Measurements from ENCODE around the gene TMCC3. TPM values are rescaled to one million over a fixed set of nuclear protein-coding genes. Genes with fewer than 3 reads are reported as not detected.

TMCC3 gene
- total and polyA plus RNA-seq, 2 donors from 2014 or later = 6.7 to 14.7 TPM

DNA sequence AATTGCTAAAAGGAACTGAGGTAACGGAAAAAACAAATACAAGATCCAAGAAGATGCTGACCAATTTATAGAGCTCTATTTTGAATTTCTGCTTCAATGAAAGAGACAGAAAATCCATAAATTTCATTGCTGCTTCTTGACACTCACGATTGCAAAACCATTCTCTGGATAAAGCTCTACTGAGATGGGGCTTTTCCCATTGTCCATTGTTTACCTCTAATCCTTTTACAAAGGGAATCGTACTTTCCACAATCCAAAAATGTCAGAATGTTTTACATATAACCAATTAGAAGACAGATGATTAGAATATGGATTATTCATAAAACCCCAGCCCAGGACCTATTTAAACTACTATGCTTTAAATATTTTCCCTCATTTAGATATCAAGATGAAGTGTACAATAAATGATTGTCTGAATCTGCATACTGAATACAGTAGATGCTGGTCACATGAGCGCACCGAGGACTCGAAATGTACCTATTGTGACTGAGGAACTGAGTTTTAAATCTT, 16.7 kb upstream of the TMCC3 start:
- H3K9me3 ChIP-seq (ENCODE audit: control insufficient read depth in 2 of 3, insufficient read depth in 1 of 3, low read length in 3 of 3) = no peaks in the 10 kb centered on the region
- TF ChIP-seq, protein P1, sequence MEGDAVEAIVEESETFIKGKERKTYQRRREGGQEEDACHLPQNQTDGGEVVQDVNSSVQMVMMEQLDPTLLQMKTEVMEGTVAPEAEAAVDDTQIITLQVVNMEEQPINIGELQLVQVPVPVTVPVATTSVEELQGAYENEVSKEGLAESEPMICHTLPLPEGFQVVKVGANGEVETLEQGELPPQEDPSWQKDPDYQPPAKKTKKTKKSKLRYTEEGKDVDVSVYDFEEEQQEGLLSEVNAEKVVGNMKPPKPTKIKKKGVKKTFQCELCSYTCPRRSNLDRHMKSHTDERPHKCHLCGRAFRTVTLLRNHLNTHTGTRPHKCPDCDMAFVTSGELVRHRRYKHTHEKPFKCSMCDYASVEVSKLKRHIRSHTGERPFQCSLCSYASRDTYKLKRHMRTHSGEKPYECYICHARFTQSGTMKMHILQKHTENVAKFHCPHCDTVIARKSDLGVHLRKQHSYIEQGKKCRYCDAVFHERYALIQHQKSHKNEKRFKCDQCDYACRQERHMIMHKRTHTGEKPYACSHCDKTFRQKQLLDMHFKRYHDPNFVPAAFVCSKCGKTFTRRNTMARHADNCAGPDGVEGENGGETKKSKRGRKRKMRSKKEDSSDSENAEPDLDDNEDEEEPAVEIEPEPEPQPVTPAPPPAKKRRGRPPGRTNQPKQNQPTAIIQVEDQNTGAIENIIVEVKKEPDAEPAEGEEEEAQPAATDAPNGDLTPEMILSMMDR (IDR thresholded peaks at IDR 0.05; ENCODE audit: borderline replicate concordance, extremely low read depth, insufficient read depth) = no peak

DNA sequence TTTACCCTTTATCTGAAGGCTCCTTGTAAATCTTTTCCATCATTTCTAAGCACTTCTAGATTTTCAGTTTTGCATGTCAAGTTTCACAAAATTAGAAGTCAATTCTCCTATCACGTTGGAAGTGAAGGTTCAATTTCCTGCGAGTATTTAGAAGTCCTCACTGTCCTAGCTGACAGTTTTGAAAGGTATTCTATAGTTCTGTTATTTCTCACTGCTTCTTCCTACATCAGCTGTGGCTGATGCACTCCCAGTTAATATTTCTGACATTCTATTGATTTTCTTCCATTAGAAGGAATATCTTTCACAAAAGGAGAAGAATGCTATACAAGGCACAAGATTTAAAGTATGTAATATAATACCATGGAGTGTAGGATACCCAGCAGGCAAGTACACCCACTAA, 15.8 kb upstream of the TMCC3 start:
- TF ChIP-seq, protein P1 (IDR thresholded peaks at IDR 0.05; ENCODE audit: borderline replicate concordance, extremely low read depth, insufficient read depth) = no peak
- FAIRE-seq = no peak

More for the DNA sequence above, 16.7 kb upstream of the TMCC3 start:
- no peaks in the 10 kb centered on the region for H3K36me3 ChIP-seq (ENCODE audit: control insufficient read depth in 2 of 3, insufficient read depth in 3 of 3, low read length in 3 of 3)
- no peak for FAIRE-seq
- H3K4me3 ChIP-seq (ENCODE audit: low read length in 3 of 3) = no peak overlapping the region
- H3K9ac ChIP-seq (ENCODE audit: low read length in 3 of 3) = no peak overlapping the region
- DNase-seq = no peak
- no peaks in the 10 kb centered on the region for H3K27me3 ChIP-seq (ENCODE audit: control insufficient read depth, insufficient read depth, low read length)
- no peak overlapping the region for H3K27ac ChIP-seq (ENCODE audit: low read depth in 2 of 2, low read length in 2 of 2)
- no peaks in the 10 kb centered on the region for H3K4me1 ChIP-seq (ENCODE audit: control insufficient read depth in 2 of 3, insufficient read depth in 2 of 3, low read depth in 1 of 3, low read length in 3 of 3)
- intact Hi-C loops (cut with DNase I) = no loop called here

DNA sequence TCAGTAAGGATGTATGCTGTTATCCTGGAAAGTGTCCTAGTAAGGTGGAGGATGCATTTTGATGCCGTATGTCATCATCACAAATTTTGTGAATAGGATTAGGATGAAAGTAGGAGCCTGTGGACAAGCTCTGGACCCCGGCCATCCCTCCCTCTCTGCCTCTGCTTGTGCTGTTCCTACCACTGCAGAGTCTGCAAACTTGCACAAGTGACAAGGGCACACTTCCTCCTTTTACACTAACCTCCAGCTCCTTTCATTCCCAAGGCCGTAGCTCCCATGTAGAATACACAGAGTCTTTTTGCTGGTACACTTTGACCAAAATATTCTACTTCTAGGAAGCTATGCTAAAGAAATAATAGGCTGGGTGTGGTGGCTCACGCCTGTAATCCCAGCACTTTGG, 13.3 kb upstream of the TMCC3 start:
- TF ChIP-seq, protein P1 (IDR thresholded peaks at IDR 0.05; ENCODE audit: borderline replicate concordance, extremely low read depth, insufficient read depth) = no peak
- Histone ChIP-seq H3K9me3 (ENCODE audit: control insufficient read depth in 2 of 3, insufficient read depth in 1 of 3, low read length in 3 of 3) (no peaks in the 10 kb centered on the region), H3K36me3 (ENCODE audit: control insufficient read depth in 2 of 3, insufficient read depth in 3 of 3, low read length in 3 of 3) (no peaks in the 10 kb centered on the region), H3K4me3 (ENCODE audit: low read length in 3 of 3) (no peak overlapping the region), H3K27ac (ENCODE audit: low read depth in 2 of 2, low read length in 2 of 2) (no peak overlapping the region), H3K27me3 (ENCODE audit: control insufficient read depth, insufficient read depth, low read length) (no peaks in the 10 kb centered on the region), H3K9ac (ENCODE audit: low read length in 3 of 3) (no peak overlapping the region), H3K4me1 (ENCODE audit: control insufficient read depth in 2 of 3, insufficient read depth in 2 of 3, low read depth in 1 of 3, low read length in 3 of 3) (no peaks in the 10 kb centered on the region)
- intact Hi-C loops (cut with DNase I) = no loop called here
- no peak for FAIRE-seq
- DNase-seq = no peak

More for the DNA sequence above, 15.8 kb upstream of the TMCC3 start:
- H3K27me3 ChIP-seq (ENCODE audit: control insufficient read depth, insufficient read depth, low read length) = no peaks in the 10 kb centered on the region
- no peak overlapping the region for H3K4me3 ChIP-seq (ENCODE audit: low read length in 3 of 3)
- DNase-seq = no peak
- H3K9ac ChIP-seq (ENCODE audit: low read length in 3 of 3) = no peak overlapping the region
- H3K9me3 ChIP-seq (ENCODE audit: control insufficient read depth in 2 of 3, insufficient read depth in 1 of 3, low read length in 3 of 3) = no peaks in the 10 kb centered on the region
- no peaks in the 10 kb centered on the region for H3K36me3 ChIP-seq (ENCODE audit: control insufficient read depth in 2 of 3, insufficient read depth in 3 of 3, low read length in 3 of 3)
- no peaks in the 10 kb centered on the region for H3K4me1 ChIP-seq (ENCODE audit: control insufficient read depth in 2 of 3, insufficient read depth in 2 of 3, low read depth in 1 of 3, low read length in 3 of 3)
- H3K27ac ChIP-seq (ENCODE audit: low read depth in 2 of 2, low read length in 2 of 2) = no peak overlapping the region
- intact Hi-C loops (cut with DNase I) = no loop called here

DNA sequence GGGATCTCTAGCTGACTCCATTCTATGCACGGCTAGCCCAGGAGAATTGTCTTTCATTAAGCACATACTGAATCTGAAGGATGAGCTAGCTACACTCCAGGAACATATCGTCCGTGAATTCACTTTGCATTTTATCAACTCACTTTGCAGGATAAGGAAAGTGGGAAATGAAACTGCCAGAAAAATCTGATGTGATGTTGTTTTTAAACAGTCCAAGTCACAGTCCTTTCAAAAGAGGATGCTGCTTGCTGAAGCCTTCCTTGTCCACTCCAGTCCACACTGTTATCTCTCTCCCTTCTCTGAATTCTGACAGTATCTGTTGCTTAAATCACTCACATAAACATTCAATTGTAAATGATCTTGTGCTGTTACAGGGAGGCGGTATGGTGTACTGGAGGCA, 12.7 kb upstream of the TMCC3 start:
- Histone ChIP-seq H3K36me3 (ENCODE audit: control insufficient read depth in 2 of 3, insufficient read depth in 3 of 3, low read length in 3 of 3) (no peaks in the 10 kb centered on the region), H3K27ac (ENCODE audit: low read depth in 2 of 2, low read length in 2 of 2) (no peak overlapping the region), H3K9ac (ENCODE audit: low read length in 3 of 3) (no peak overlapping the region), H3K27me3 (ENCODE audit: control insufficient read depth, insufficient read depth, low read length) (no peaks in the 10 kb centered on the region), H3K4me1 (ENCODE audit: control insufficient read depth in 2 of 3, insufficient read depth in 2 of 3, low read depth in 1 of 3, low read length in 3 of 3) (no peaks in the 10 kb centered on the region), H3K9me3 (ENCODE audit: control insufficient read depth in 2 of 3, insufficient read depth in 1 of 3, low read length in 3 of 3) (no peaks in the 10 kb centered on the region), H3K4me3 (ENCODE audit: low read length in 3 of 3) (no peak overlapping the region)
- FAIRE-seq (no peak), DNase-seq (no peak)
- intact Hi-C loops (cut with DNase I) = no loop called here
- TF ChIP-seq, protein P1 (IDR thresholded peaks at IDR 0.05; ENCODE audit: borderline replicate concordance, extremely low read depth, insufficient read depth) = no peak
